Measurements from ENCODE around the gene HAVCR1. TPM values are rescaled to one million over a fixed set of nuclear protein-coding genes. Genes with fewer than 3 reads are reported as not detected.

HAVCR1 gene
- total and polyA plus RNA-seq, 2 of the 13 experiments (the other 11 are each of a cell fraction or from before 2014, with no cell fraction given), result 0.93 to 12.3 TPM

- Histone ChIP-seq H3K79me2 (ENCODE audit: insufficient read depth, low read length) (no peaks in the 10 kb centered on the region), H3K4me2 (ENCODE audit: low read depth, low read length) (no peak overlapping the region), H3K27me3 (ENCODE audit: control insufficient read depth in 1 of 2, insufficient read depth in 2 of 2, low read length in 2 of 2) (no peaks in the 10 kb centered on the region), H3K4me3 (replicated peaks in 1 of 3; ENCODE audit: insufficient read depth in 1 of 3, low read depth in 2 of 3, low read length in 3 of 3) (no peak overlapping the region), H3K36me3 (replicated peaks in 1 of 2; ENCODE audit: control insufficient read depth in 1 of 2, insufficient read depth in 2 of 2, low read length in 2 of 2) (no peaks in the 10 kb centered on the region), H2AFZ (ENCODE audit: low read length) (no peak overlapping the region), H3K9me3 (ENCODE audit: low read length) (no peaks in the 10 kb centered on the region), H3K4me1 (ENCODE audit: insufficient read depth, low read length) (peaks cover 83% of the 10 kb centered on the region), H3K9ac (ENCODE audit: insufficient read depth, low read depth, low read length) (no peak overlapping the region), H3K27ac (ENCODE audit: extremely low read length, insufficient read depth, low read length) (no peak overlapping the region), H4K20me1 (ENCODE audit: insufficient read depth, low read length) (no peaks in the 10 kb centered on the region)
- DNase-seq (ENCODE audit: low spot score) (no peak), FAIRE-seq (no peak), ATAC-seq (no peak)
- POLR2A ChIA-PET, result interaction anchor here (1.6 kb wide), 1 partner anchor 76 kb away, joined by 3 read pairs; the partner anchor contains the start of gene MED7
- 50% methylated on average over 2 of the region's 2 CpGs for WGBS (ENCODE audit: low lambda C conversion rate)
- intact Hi-C loops (cut with micrococcal nuclease; ENCODE audit: unreplicated experiment) (no loop called here), in situ Hi-C loops (cut with HindIII; ENCODE audit: extremely low pct_ligation_motif_present, low pct_unique_long_range_greater_than_20kb) (no loop called here)
- TF ChIP-seq TRAFD1 (CRISPR knock-in tag; IDR thresholded peaks at IDR 0.05; ENCODE audit: borderline replicate concordance), result no peak
- TF ChIP-seq GFI1 (CRISPR knock-in tag; IDR thresholded peaks at IDR 0.05; ENCODE audit: borderline replicate concordance), result 0 out of 2 replicates have a peak, but pooled peaks have one; percentile 17
- CTCF ChIA-PET (ENCODE audit: low intra/inter-chr PET ratio, low total read pairs), result no interaction called here
- no TSS peak for BruUV-seq (replicated peaks)
Measured at GRCh38 chr5:157067005-157067404, 8.1 kb upstream of the HAVCR1 start.

- in situ Hi-C loops (cut with HindIII; ENCODE audit: extremely low pct_ligation_motif_present, low pct_unique_long_range_greater_than_20kb), result no loop called here
- FAIRE-seq, result no peak
- BruUV-seq (replicated peaks), result no TSS peak
- CTCF ChIA-PET (ENCODE audit: low intra/inter-chr PET ratio, low total read pairs), result no interaction called here
- H3K27me3 ChIP-seq (ENCODE audit: control insufficient read depth in 1 of 2, insufficient read depth in 2 of 2, low read length in 2 of 2), result no peaks in the 10 kb centered on the region
- no peak for DNase-seq (ENCODE audit: low spot score)
- H3K79me2 ChIP-seq (ENCODE audit: insufficient read depth, low read length), result no peaks in the 10 kb centered on the region
- no peak for ATAC-seq
- peaks cover 74% of the 10 kb centered on the region for H3K4me1 ChIP-seq (ENCODE audit: insufficient read depth, low read length)
- no peak overlapping the region for H3K9ac ChIP-seq (ENCODE audit: insufficient read depth, low read depth, low read length)
- H3K4me2 ChIP-seq (ENCODE audit: low read depth, low read length), result no peak overlapping the region
- H3K9me3 ChIP-seq (ENCODE audit: low read length), result no peaks in the 10 kb centered on the region
- intact Hi-C loops (cut with micrococcal nuclease; ENCODE audit: unreplicated experiment), result no loop called here
- no peak overlapping the region for H3K4me3 ChIP-seq (replicated peaks in 1 of 3; ENCODE audit: insufficient read depth in 1 of 3, low read depth in 2 of 3, low read length in 3 of 3)
- POLR2A ChIA-PET, result no interaction called here
- H4K20me1 ChIP-seq (ENCODE audit: insufficient read depth, low read length), result no peaks in the 10 kb centered on the region
- no peak overlapping the region for H2AFZ ChIP-seq (ENCODE audit: low read length)
- H3K27ac ChIP-seq (ENCODE audit: extremely low read length, insufficient read depth, low read length), result no peak overlapping the region
- WGBS (ENCODE audit: low lambda C conversion rate), result 92% methylated on average over 2 of the region's 2 CpGs
- H3K36me3 ChIP-seq (replicated peaks in 1 of 2; ENCODE audit: control insufficient read depth in 1 of 2, insufficient read depth in 2 of 2, low read length in 2 of 2), result no peaks in the 10 kb centered on the region
- TF ChIP-seq ATF6 (CRISPR knock-in tag; conservative IDR thresholded peaks at IDR 0.05) (no peak), ZBTB4 (CRISPR knock-in tag; IDR thresholded peaks at IDR 0.05; ENCODE audit: borderline replicate concordance) (no peak), HCFC1 (IDR thresholded peaks at IDR 0.05; ENCODE audit: low read depth, low read length) (no peak), SCMH1 (CRISPR knock-in tag; IDR thresholded peaks at IDR 0.05; ENCODE audit: borderline replicate concordance) (no peak), SOX6 (IDR thresholded peaks at IDR 0.05) (no peak), SOX6 (CRISPR knock-in tag; IDR thresholded peaks at IDR 0.05) (no peak), SAP130 (CRISPR knock-in tag; IDR thresholded peaks at IDR 0.05; ENCODE audit: low read depth) (no peak), ZNF589 (CRISPR knock-in tag; conservative IDR thresholded peaks at IDR 0.05) (no peak), ZBTB38 (CRISPR knock-in tag; IDR thresholded peaks at IDR 0.05) (no peak), HNF4G (IDR thresholded peaks at IDR 0.05; ENCODE audit: borderline replicate concordance, low read depth, low read length) (no peak), HNF4G (CRISPR knock-in tag; IDR thresholded peaks at IDR 0.05; ENCODE audit: borderline replicate concordance, low read depth) (no peak)
Measured at GRCh38 chr5:157066080-157066479, 7.2 kb upstream of the HAVCR1 start.
